ENCODE data around the gene OR6V1. TPM values are rescaled to one million over a fixed set of nuclear protein-coding genes. Genes with fewer than 3 reads are reported as not detected.
"Not testable (repeated sequence)": the region's sequence is repeated elsewhere in the genome, so short reads cannot be mapped to it uniquely, and the experiment has no call there.

The OR6V1 gene
- total and polyA plus RNA-seq, 4 donors, result not detected

- H3K4me1 ChIP-seq (ENCODE audit: control insufficient read depth, insufficient read depth, low read length), result peaks cover 4% of the 10 kb centered on the region
- no peaks in the 10 kb centered on the region for H3K36me3 ChIP-seq (ENCODE audit: control insufficient read depth, insufficient read depth, low read length)
- no peak overlapping the region for H3K4me3 ChIP-seq (ENCODE audit: low read depth, low read length)
- H3K27ac ChIP-seq (ENCODE audit: low read depth, low read length), result no peak overlapping the region
- no peak for DNase-seq (ENCODE audit: low read depth in 4 of 6, low spot score in 6 of 6)
- no peaks in the 10 kb centered on the region for H3K9me3 ChIP-seq (ENCODE audit: control insufficient read depth, insufficient read depth, low read length)
- no peaks in the 10 kb centered on the region for H3K27me3 ChIP-seq (ENCODE audit: control insufficient read depth, insufficient read depth, low read length)
Observed at GRCh38 chr7:143055754-143056153, 3.6 kb downstream of the OR6V1 start.

DNA sequence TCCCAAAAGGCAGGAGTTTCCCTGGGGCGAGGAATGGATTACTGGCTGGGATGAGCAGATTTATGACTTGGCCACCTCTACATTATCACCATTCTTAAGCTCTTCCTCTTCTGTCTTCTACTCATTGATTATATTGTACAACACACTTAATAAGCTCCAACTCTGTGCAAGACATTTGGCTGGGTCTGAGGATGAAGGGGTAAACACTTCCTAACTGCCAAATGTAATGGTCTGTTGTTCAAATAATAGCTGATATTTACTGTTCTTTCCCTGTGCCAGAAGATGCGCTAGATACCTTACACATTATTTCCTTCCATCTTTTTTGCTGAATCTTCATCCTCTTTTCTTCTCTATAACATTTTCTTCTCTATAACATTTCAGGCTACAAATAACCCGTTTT, 11.6 kb downstream of the OR6V1 start:
- Histone ChIP-seq H3K4me3 (ENCODE audit: low read depth, low read length) (no peak overlapping the region), H3K36me3 (ENCODE audit: control insufficient read depth, insufficient read depth, low read length) (no peaks in the 10 kb centered on the region), H3K27me3 (ENCODE audit: control insufficient read depth, insufficient read depth, low read length) (no peaks in the 10 kb centered on the region), H3K4me1 (ENCODE audit: control insufficient read depth, insufficient read depth, low read length) (no peaks in the 10 kb centered on the region), H3K9me3 (ENCODE audit: control insufficient read depth, insufficient read depth, low read length) (no peaks in the 10 kb centered on the region), H3K27ac (ENCODE audit: low read depth, low read length) (no peak overlapping the region)
- WGBS (ENCODE audit: insufficient coverage), result 74% methylated on average over 2 of the region's 3 CpGs
- DNase-seq (ENCODE audit: low read depth in 4 of 6, low spot score in 6 of 6), result no peak

DNA sequence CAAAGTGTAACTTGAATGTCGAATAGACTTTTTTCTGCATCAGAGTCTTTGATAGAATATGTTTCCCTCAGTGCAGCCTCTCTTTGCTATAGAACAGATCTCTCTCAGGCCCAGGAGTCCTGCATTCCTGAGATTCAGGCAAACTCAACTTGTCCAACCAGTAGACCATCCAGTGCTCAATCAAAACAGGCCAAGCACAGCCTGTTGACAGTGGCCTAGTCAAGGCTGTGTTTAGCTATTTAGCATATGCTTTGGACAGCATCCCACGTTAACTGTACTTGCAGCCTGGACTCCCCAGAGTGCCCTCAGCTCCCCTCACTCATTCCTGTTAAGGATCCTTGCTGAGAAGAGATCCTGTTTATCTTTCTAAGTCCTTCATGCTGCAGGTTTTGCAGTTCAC, 16.3 kb downstream of the OR6V1 start:
- DNase-seq (ENCODE audit: low read depth in 4 of 6, low spot score in 6 of 6), result peak in 2 of 6 donors; percentile 20 to 35
- Histone ChIP-seq H3K4me1 (ENCODE audit: control insufficient read depth, insufficient read depth, low read length) (peaks cover 4% of the 10 kb centered on the region), H3K4me3 (ENCODE audit: low read depth, low read length) (no peak overlapping the region), H3K27ac (ENCODE audit: low read depth, low read length) (no peak overlapping the region), H3K36me3 (ENCODE audit: control insufficient read depth, insufficient read depth, low read length) (no peaks in the 10 kb centered on the region), H3K27me3 (ENCODE audit: control insufficient read depth, insufficient read depth, low read length) (no peaks in the 10 kb centered on the region), H3K9me3 (ENCODE audit: control insufficient read depth, insufficient read depth, low read length) (no peaks in the 10 kb centered on the region)
- 22% methylated on average over 1 of the region's 2 CpGs for WGBS (ENCODE audit: insufficient coverage)

DNA sequence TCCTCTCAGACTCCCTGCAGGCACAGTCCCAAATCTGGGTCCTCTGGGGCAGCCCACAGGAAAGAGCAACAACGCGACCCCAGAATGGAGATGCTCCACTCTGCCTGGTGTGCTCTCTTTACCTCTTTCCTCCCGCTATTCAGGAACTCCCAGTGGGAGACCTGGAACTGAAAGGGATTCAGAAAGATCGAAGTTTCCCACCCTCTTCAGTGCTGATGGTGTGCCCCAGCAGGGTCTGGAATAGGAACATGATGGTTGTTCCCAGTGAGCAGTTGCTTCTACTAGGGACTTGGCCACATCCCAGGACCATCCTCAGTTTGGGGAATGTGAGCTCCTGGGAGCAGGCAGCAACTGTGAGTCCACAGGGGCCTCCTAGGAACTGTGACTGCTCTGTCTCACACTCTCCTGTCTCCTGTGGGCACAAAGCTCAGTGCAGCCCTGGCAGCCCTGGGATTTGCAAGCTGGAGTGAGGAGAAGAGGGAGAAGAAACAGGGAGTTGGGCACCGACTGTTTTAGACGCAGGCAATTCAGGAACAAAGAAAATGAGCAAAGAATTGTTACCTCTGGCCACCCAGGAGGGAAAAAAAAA, 17.9 kb downstream of the OR6V1 start:
- H3K9me3 ChIP-seq (ENCODE audit: control insufficient read depth, insufficient read depth, low read length), result no peaks in the 10 kb centered on the region
- H3K4me1 ChIP-seq (ENCODE audit: control insufficient read depth, insufficient read depth, low read length), result peaks cover 4% of the 10 kb centered on the region
- WGBS (ENCODE audit: insufficient coverage), result 51% methylated on average over 3 of the region's 6 CpGs
- no peaks in the 10 kb centered on the region for H3K27me3 ChIP-seq (ENCODE audit: control insufficient read depth, insufficient read depth, low read length)
- H3K36me3 ChIP-seq (ENCODE audit: control insufficient read depth, insufficient read depth, low read length), result no peaks in the 10 kb centered on the region
- H3K27ac ChIP-seq (ENCODE audit: low read depth, low read length), result no peak overlapping the region
- peak in 2 of 6 donors; percentile 2 to 31 for DNase-seq (ENCODE audit: low read depth in 4 of 6, low spot score in 6 of 6)
- no peak overlapping the region for H3K4me3 ChIP-seq (ENCODE audit: low read depth, low read length)

- Histone ChIP-seq H3K27ac (ENCODE audit: low read depth, low read length) (no peak overlapping the region), H3K9me3 (ENCODE audit: control insufficient read depth, insufficient read depth, low read length) (no peaks in the 10 kb centered on the region), H3K4me1 (ENCODE audit: control insufficient read depth, insufficient read depth, low read length) (peaks cover 4% of the 10 kb centered on the region), H3K36me3 (ENCODE audit: control insufficient read depth, insufficient read depth, low read length) (no peaks in the 10 kb centered on the region), H3K4me3 (ENCODE audit: low read depth, low read length) (no peak overlapping the region), H3K27me3 (ENCODE audit: control insufficient read depth, insufficient read depth, low read length) (no peaks in the 10 kb centered on the region)
- no CpG with 5 or more reads among the region's 3 CpGs for WGBS (ENCODE audit: insufficient coverage)
- no peak for DNase-seq (ENCODE audit: low read depth in 4 of 6, low spot score in 6 of 6)
Observed at GRCh38 chr7:143073556-143073955, 21.4 kb downstream of the OR6V1 start.

DNA sequence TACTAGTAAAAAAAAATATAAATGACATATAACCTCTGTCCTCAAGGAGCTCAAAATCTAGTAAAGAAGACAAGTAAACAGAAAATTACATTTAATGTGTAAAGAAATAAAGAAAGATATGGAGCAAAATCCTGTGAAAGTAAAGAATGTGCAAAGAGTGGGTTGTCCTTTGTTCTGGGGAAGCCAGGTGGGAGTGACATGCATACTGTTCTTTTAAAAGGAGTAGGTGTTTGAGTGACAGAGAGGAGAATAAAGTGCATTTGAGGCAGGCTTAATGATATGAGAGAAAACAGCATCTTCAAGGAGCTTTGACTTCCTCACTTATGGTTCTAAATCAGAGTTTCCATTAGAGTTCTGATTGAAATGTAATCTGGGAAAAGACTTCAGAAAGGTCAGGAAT, 22.0 kb downstream of the OR6V1 start:
- Histone ChIP-seq H3K36me3 (ENCODE audit: control insufficient read depth, insufficient read depth, low read length) (no peaks in the 10 kb centered on the region), H3K9me3 (ENCODE audit: control insufficient read depth, insufficient read depth, low read length) (no peaks in the 10 kb centered on the region), H3K27ac (ENCODE audit: low read depth, low read length) (no peak overlapping the region), H3K27me3 (ENCODE audit: control insufficient read depth, insufficient read depth, low read length) (no peaks in the 10 kb centered on the region), H3K4me3 (ENCODE audit: low read depth, low read length) (no peak overlapping the region), H3K4me1 (ENCODE audit: control insufficient read depth, insufficient read depth, low read length) (peaks cover 4% of the 10 kb centered on the region)
- DNase-seq (ENCODE audit: low read depth in 4 of 6, low spot score in 6 of 6), result no peak

DNA sequence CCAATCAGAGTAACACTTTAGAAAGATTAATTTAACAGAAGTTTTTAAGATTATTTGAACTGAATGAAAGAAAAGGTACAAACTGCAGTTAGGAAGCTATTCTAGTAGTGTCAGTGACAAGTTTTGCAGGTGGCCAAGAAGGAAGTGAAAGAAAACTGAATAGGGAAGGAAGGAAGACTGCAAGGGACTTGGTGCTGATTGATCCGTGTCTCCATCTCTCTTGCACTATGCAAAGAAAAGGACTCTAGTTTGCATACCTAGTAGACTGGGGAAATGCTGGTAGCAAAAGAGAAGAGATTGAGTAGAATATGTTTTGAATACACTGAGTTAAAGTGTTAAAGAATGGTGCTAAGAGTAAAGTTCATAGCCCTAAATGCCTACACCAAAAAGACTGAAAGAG, 33.0 kb downstream of the OR6V1 start:
- Histone ChIP-seq H3K9me3 (ENCODE audit: control insufficient read depth, insufficient read depth, low read length) (peaks cover 1% of the 10 kb centered on the region), H3K4me1 (ENCODE audit: control insufficient read depth, insufficient read depth, low read length) (no peaks in the 10 kb centered on the region), H3K4me3 (ENCODE audit: low read depth, low read length) (no peak overlapping the region), H3K36me3 (ENCODE audit: control insufficient read depth, insufficient read depth, low read length) (no peaks in the 10 kb centered on the region), H3K27me3 (ENCODE audit: control insufficient read depth, insufficient read depth, low read length) (no peaks in the 10 kb centered on the region), H3K27ac (ENCODE audit: low read depth, low read length) (no peak overlapping the region)
- no peak for DNase-seq (ENCODE audit: low read depth in 4 of 6, low spot score in 6 of 6)
- no CpG with 5 or more reads among the region's 1 CpG for WGBS (ENCODE audit: insufficient coverage)

- not testable (repeated sequence) for H3K36me3 ChIP-seq (ENCODE audit: control insufficient read depth, insufficient read depth, low read length); H3K9me3 ChIP-seq (ENCODE audit: control insufficient read depth, insufficient read depth, low read length); H3K4me1 ChIP-seq (ENCODE audit: control insufficient read depth, insufficient read depth, low read length); H3K4me3 ChIP-seq (ENCODE audit: low read depth, low read length); H3K27me3 ChIP-seq (ENCODE audit: control insufficient read depth, insufficient read depth, low read length); DNase-seq (ENCODE audit: low read depth in 4 of 6, low spot score in 6 of 6); H3K27ac ChIP-seq (ENCODE audit: low read depth, low read length)
- WGBS (ENCODE audit: insufficient coverage), result no CpG with 5 or more reads among the region's 3 CpGs
Observed at GRCh38 chr7:143085610-143086009, 33.5 kb downstream of the OR6V1 start.

GRCh38 chr7:143088549-143089231, 36.5 kb downstream of the OR6V1 start:
- H3K36me3 ChIP-seq (ENCODE audit: control insufficient read depth, insufficient read depth, low read length); H3K4me3 ChIP-seq (ENCODE audit: low read depth, low read length); H3K9me3 ChIP-seq (ENCODE audit: control insufficient read depth, insufficient read depth, low read length); DNase-seq (ENCODE audit: low read depth in 4 of 6, low spot score in 6 of 6); H3K27ac ChIP-seq (ENCODE audit: low read depth, low read length); H3K4me1 ChIP-seq (ENCODE audit: control insufficient read depth, insufficient read depth, low read length); H3K27me3 ChIP-seq (ENCODE audit: control insufficient read depth, insufficient read depth, low read length): not testable (repeated sequence)
- WGBS (ENCODE audit: insufficient coverage), result 95% methylated on average over 9 of the region's 16 CpGs

DNA sequence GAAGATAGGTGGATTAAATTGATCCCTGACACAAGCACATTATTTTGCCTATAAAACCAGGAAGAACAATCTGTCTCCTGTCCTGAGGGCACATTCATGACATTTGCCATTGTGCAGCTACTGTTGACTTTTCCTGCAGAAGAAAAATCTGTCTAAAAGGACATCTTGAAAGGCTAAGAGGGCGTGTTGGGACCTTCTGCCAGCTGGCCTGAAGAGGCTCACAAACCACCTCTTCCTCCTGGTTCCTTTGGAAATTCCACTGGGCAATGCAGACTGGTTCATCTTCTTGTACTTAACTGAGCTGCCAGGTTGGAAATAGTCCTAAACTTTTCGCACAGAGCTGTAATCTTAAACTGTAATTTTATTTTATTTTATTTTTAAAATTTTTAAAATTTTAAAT, 44.0 kb downstream of the OR6V1 start:
- 50% methylated on average over 1 of the region's 2 CpGs for WGBS (ENCODE audit: insufficient coverage)
- Histone ChIP-seq H3K4me3 (ENCODE audit: low read depth, low read length) (no peak overlapping the region), H3K36me3 (ENCODE audit: control insufficient read depth, insufficient read depth, low read length) (no peaks in the 10 kb centered on the region), H3K9me3 (ENCODE audit: control insufficient read depth, insufficient read depth, low read length) (peaks cover 11% of the 10 kb centered on the region), H3K4me1 (ENCODE audit: control insufficient read depth, insufficient read depth, low read length) (no peaks in the 10 kb centered on the region), H3K27me3 (ENCODE audit: control insufficient read depth, insufficient read depth, low read length) (no peaks in the 10 kb centered on the region), H3K27ac (ENCODE audit: low read depth, low read length) (no peak overlapping the region)
- no peak for DNase-seq (ENCODE audit: low read depth in 4 of 6, low spot score in 6 of 6)

All from spinal cord (tissue), 10 donors.